HL-60 (cell line): ENCODE data around the gene SLC6A6.

Experiments
- GABPA ChIP-seq: IDR thresholded peaks from 2 replicates; pipeline ENCODE4 v1.6.1; 2012; ENCODE audit warnings: low read depth
- POLR2AphosphoS5 ChIP-seq: IDR thresholded peaks from 2 replicates; pipeline ENCODE4 v1.6.1; 2012; ENCODE audit warnings: low read depth
- SPI1 ChIP-seq: IDR thresholded peaks from 2 replicates; pipeline ENCODE4 v1.6.1; 2012; ENCODE audit warnings: low read depth, mild to moderate bottlenecking, borderline replicate concordance
- TF ChIP-seq, protein P1 (sequence below): IDR thresholded peaks from 2 replicates; pipeline ENCODE4 v1.6.1; 2012; ENCODE audit warnings: low read depth; ENCODE audit not compliant: insufficient replicate concordance
- TF ChIP-seq, protein P2 (sequence below): IDR thresholded peaks from one replicate; pipeline ENCODE4 v1.5.1; 2011; ENCODE audit warnings: low read length, control low read depth, inconsistent platforms; ENCODE audit not compliant: insufficient read depth

DNA sequence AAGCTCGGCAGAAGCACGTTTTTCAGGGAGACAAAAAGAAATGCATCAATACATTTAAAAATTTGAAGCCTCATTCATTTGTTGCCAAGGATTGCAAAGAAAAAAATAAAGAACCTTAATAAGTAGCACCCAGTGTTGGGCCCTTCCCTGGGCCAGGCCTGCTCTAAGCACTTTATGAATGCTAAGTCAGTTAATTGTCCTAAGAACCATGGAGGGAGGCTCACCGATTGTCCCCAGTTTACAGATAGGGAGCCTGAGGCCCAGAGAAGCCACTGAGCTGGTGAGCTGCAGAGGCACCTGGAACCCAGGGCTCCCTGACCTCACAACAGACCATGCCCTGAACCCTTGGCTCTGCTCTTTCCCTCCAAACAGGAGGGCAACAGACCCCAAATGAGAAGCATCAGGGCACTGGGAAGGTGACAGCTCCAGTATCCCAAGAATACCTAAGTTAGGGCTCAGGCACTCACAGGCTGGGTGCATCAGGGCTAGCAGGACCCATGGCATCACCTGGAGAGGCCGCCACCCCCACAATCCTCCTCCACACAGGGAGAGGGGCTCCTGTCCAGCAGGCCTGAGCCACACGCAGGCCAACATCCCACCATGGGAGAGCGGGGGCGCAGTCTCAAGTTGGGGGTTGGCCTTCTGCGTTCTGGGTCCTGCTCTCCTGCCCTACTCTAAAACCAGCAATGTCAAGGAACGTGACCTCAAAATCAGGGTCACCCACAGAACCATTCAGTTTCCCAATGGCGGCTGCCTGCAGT lies 133.8 kb downstream of the SLC6A6 start:
- TF ChIP-seq, protein P1, sequence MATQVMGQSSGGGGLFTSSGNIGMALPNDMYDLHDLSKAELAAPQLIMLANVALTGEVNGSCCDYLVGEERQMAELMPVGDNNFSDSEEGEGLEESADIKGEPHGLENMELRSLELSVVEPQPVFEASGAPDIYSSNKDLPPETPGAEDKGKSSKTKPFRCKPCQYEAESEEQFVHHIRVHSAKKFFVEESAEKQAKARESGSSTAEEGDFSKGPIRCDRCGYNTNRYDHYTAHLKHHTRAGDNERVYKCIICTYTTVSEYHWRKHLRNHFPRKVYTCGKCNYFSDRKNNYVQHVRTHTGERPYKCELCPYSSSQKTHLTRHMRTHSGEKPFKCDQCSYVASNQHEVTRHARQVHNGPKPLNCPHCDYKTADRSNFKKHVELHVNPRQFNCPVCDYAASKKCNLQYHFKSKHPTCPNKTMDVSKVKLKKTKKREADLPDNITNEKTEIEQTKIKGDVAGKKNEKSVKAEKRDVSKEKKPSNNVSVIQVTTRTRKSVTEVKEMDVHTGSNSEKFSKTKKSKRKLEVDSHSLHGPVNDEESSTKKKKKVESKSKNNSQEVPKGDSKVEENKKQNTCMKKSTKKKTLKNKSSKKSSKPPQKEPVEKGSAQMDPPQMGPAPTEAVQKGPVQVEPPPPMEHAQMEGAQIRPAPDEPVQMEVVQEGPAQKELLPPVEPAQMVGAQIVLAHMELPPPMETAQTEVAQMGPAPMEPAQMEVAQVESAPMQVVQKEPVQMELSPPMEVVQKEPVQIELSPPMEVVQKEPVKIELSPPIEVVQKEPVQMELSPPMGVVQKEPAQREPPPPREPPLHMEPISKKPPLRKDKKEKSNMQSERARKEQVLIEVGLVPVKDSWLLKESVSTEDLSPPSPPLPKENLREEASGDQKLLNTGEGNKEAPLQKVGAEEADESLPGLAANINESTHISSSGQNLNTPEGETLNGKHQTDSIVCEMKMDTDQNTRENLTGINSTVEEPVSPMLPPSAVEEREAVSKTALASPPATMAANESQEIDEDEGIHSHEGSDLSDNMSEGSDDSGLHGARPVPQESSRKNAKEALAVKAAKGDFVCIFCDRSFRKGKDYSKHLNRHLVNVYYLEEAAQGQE: no peak
- no peak for TF ChIP-seq POLR2AphosphoS5
- TF ChIP-seq, protein P2, sequence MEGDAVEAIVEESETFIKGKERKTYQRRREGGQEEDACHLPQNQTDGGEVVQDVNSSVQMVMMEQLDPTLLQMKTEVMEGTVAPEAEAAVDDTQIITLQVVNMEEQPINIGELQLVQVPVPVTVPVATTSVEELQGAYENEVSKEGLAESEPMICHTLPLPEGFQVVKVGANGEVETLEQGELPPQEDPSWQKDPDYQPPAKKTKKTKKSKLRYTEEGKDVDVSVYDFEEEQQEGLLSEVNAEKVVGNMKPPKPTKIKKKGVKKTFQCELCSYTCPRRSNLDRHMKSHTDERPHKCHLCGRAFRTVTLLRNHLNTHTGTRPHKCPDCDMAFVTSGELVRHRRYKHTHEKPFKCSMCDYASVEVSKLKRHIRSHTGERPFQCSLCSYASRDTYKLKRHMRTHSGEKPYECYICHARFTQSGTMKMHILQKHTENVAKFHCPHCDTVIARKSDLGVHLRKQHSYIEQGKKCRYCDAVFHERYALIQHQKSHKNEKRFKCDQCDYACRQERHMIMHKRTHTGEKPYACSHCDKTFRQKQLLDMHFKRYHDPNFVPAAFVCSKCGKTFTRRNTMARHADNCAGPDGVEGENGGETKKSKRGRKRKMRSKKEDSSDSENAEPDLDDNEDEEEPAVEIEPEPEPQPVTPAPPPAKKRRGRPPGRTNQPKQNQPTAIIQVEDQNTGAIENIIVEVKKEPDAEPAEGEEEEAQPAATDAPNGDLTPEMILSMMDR: no peak
- no peak for TF ChIP-seq GABPA
- TF ChIP-seq SPI1: no peak
